MM.1S (cell line): Measurements from ENCODE around the gene CD53.

Experiments used
- CTCF ChIP-seq: fragments of 300-600 bp; sonication (generic); IDR thresholded peaks from 2 replicates; pipeline ENCODE4 v1.5.1; 2016; ENCODE audit warnings: antibody characterized with exemption, low read length, mixed read lengths
- EZH2phosphoT487 ChIP-seq: fragments of 300-600 bp; sonication (generic); IDR thresholded peaks from 2 replicates; pipeline ENCODE4 v1.6.1; 2018; ENCODE audit warnings: antibody characterized with exemption, low read length

GRCh38 chr1:110829955-110830553 is 42.9 kb upstream of the CD53 start:
- TF ChIP-seq CTCF (peak; percentile 71), EZH2phosphoT487 (no peak)
